AG10803 (cell line): ENCODE measurements around the gene DIS3L2.

ENCODE experiments used
- DNase-seq: peaks from one replicate; pipeline ENCODE4 v3.0.0; 2010; ENCODE audit warnings: low read depth
- H3K4me3 ChIP-seq: 2 replicates; pipeline ENCODE4 v1.5.1; 2011; ENCODE audit warnings: mild to moderate bottlenecking, low read length, control low read depth
- CTCF ChIP-seq: conservative IDR thresholded peaks from 2 replicates; pipeline ENCODE4 v1.5.1; 2011; ENCODE audit warnings: mild to moderate bottlenecking, low read length, control low read depth, inconsistent platforms

The DIS3L2 gene

GRCh38 chr2:231934441-231935206 is 26.9 kb upstream of the DIS3L2 start:
- DNase-seq = no peak
- no peak overlapping the region for H3K4me3 ChIP-seq
- TF ChIP-seq CTCF = no peak

- no peak for TF ChIP-seq CTCF
Measured at GRCh38 chr2:231935207-231935524, 26.3 kb upstream of the DIS3L2 start.

GRCh38 chr2:231935815-231936214 is 25.7 kb upstream of the DIS3L2 start:
- TF ChIP-seq CTCF = no peak
- DNase-seq = no peak

More at GRCh38 chr2:231935207-231935524, 26.3 kb upstream of the DIS3L2 start:
- DNase-seq = no peak
- no peak overlapping the region for H3K4me3 ChIP-seq

GRCh38 chr2:231936491-231936890 is 25.0 kb upstream of the DIS3L2 start:
- no peak overlapping the region for H3K4me3 ChIP-seq
- no peak for TF ChIP-seq CTCF
- DNase-seq = no peak

More at GRCh38 chr2:231935815-231936214, 25.7 kb upstream of the DIS3L2 start:
- H3K4me3 ChIP-seq = no peak overlapping the region

- no peak overlapping the region for H3K4me3 ChIP-seq
- DNase-seq = no peak
- no peak for TF ChIP-seq CTCF
Measured at GRCh38 chr2:231937057-231937456, 24.5 kb upstream of the DIS3L2 start.

GRCh38 chr2:231939022-231939421 is 22.5 kb upstream of the DIS3L2 start:
- TF ChIP-seq CTCF = no peak
- no peak overlapping the region for H3K4me3 ChIP-seq
- no peak for DNase-seq

- no peak for TF ChIP-seq CTCF
- no peak overlapping the region for H3K4me3 ChIP-seq
- no peak for DNase-seq
Measured at GRCh38 chr2:231940795-231941194, 20.7 kb upstream of the DIS3L2 start.
